ENCODE results near the gene TMEM121B.

TMEM121B gene

GRCh38 chr22:17110791-17111550 is 10.2 kb downstream of the TMEM121B start:
- no peak for DNase-seq (ENCODE audit: low read depth in 2 of 2)

- no peak for DNase-seq (ENCODE audit: low read depth in 2 of 2)
Measured at GRCh38 chr22:17109976-17110375, 11.2 kb downstream of the TMEM121B start.

GRCh38 chr22:17109113-17109865 is 11.9 kb downstream of the TMEM121B start:
- DNase-seq (ENCODE audit: low read depth in 2 of 2): no peak

GRCh38 chr22:17108256-17109112 is 12.7 kb downstream of the TMEM121B start:
- DNase-seq (ENCODE audit: low read depth in 2 of 2): no peak

- DNase-seq (ENCODE audit: low read depth in 2 of 2): no peak
Measured at GRCh38 chr22:17107547-17107810, 13.7 kb downstream of the TMEM121B start.

GRCh38 chr22:17106785-17107546 is 14.2 kb downstream of the TMEM121B start:
- DNase-seq (ENCODE audit: low read depth in 2 of 2): no peak

- DNase-seq (ENCODE audit: low read depth in 2 of 2): no peak
Measured at GRCh38 chr22:17106161-17106784, 14.9 kb downstream of the TMEM121B start.

GRCh38 chr22:17105143-17106129 is 15.7 kb downstream of the TMEM121B start:
- no peak for DNase-seq (ENCODE audit: low read depth in 2 of 2)

- no peak for DNase-seq (ENCODE audit: low read depth in 2 of 2)
Measured at GRCh38 chr22:17104336-17104935, 16.7 kb downstream of the TMEM121B start.

- no peak for DNase-seq (ENCODE audit: low read depth in 2 of 2)
Measured at GRCh38 chr22:17103351-17103750, 17.8 kb downstream of the TMEM121B start.

GRCh38 chr22:17102297-17102667 is 18.9 kb downstream of the TMEM121B start:
- no peak for DNase-seq (ENCODE audit: low read depth in 2 of 2)

GRCh38 chr22:17101475-17102296 is 19.5 kb downstream of the TMEM121B start:
- no peak for DNase-seq (ENCODE audit: low read depth in 2 of 2)

GRCh38 chr22:17100621-17101020 is 20.5 kb downstream of the TMEM121B start:
- no peak for DNase-seq (ENCODE audit: low read depth in 2 of 2)

- DNase-seq (ENCODE audit: low read depth in 2 of 2): no peak
Measured at GRCh38 chr22:17098379-17098819, 22.8 kb downstream of the TMEM121B start.

- no peak for DNase-seq (ENCODE audit: low read depth in 2 of 2)
Measured at GRCh38 chr22:17097701-17098100, 23.5 kb downstream of the TMEM121B start.

GRCh38 chr22:17097062-17097461 is 24.1 kb downstream of the TMEM121B start:
- no peak for DNase-seq (ENCODE audit: low read depth in 2 of 2)

GRCh38 chr22:17096071-17096470 is 25.1 kb downstream of the TMEM121B start:
- DNase-seq (ENCODE audit: low read depth in 2 of 2): no peak

GRCh38 chr22:17095538-17095937 is 25.6 kb downstream of the TMEM121B start:
- DNase-seq (ENCODE audit: low read depth in 2 of 2): no peak

GRCh38 chr22:17093081-17093480 is 28.1 kb downstream of the TMEM121B start:
- no peak for DNase-seq (ENCODE audit: low read depth in 2 of 2)
